NCI-H748 treated with DMSO at 0.1 percent for 48 hours (cell line): Measurements from ENCODE around the gene SLC15A3.

Experiments used
- DNase-seq: peaks from one replicate; lab custom pipeline; 2025; lab: John Stamatoyannopoulos, UW

SLC15A3 gene

DNA sequence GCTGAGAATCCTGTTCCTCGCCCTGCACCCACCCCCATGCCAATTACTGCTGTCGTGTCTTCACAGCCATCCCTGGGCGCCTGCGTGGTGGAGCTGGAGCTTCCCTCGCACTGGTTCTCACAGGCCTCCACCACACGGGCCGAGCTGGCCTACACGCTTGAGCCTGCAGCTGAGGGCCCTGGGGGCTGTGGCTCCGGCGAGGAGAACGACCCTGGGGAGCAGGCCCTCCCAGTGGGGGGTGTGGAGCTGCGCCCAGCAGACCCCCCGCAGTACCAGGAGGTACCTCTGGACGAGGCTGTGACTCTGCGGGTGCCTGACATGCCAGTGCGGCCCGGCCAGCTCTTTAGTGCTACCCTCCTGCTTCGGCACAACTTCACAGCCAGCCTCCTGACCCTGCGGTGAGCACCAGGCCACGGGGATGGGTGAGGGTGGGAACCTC is 23.4 kb downstream of the SLC15A3 start:
- DNase-seq: no peak

DNA sequence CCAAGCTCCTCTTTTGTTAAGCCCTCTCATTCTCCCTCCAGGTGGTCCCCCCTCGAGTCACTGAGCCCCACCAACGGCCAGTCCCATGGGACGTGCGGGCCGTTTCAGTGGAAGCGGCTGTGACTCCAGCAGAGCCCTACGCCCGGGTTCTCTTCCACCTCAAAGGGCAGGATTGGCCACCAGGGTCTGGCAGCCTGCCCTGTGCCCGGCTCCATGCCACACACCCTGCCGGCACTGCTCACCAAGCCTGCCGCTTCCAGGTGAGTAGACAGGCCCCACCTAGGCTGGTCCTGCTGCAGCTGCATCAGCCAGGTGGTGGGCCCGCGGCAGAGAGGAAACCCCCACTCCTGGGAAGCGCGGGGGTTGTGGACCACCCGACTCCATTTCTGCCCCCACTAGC is 24.4 kb downstream of the SLC15A3 start:
- DNase-seq: no peak

DNA sequence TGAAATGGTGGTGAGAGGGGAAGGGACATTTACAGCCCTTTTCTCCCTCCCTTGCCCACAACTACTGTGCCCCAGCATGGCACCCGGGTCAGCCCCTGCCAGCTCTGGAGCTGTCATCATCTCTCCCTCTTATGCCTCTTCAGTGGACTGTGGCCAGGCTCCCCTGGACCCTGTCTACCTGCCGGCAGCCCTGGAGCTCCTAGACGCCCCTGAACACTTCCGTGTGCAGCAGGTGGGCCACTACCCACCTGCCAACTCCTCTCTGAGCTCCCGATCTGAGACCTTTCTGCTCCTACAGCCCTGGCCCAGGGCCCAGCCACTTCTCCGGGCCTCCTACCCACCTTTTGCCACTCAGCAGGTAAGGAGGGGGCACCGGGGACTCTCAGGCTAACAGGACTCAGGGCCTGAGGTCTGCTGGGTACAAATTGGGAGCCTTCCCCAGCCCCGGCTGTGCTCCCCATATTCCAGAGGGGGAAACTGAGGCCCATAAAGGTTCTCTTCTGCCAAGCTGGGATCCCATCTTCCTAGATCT is 24.8 kb downstream of the SLC15A3 start:
- no peak for DNase-seq

DNA sequence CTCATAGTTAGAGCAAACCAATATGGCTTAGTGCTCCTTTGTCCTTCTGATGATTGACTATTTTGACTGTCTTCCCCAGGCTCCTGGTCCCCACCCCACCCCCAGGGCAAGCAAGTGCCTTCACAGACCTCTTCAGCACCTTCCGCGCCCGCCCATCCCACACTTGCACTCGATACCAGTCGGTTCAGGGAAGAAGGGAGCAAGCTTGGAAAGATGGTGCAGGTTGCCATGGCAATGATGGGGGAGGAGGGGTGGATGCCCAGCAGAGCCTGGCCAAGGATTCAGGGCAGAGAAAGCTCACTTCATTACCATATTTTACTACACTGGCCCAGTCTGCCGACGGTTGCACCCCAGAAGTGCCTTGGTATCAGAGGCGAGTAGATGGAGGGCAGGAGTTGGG is 25.5 kb downstream of the SLC15A3 start:
- no peak for DNase-seq

DNA sequence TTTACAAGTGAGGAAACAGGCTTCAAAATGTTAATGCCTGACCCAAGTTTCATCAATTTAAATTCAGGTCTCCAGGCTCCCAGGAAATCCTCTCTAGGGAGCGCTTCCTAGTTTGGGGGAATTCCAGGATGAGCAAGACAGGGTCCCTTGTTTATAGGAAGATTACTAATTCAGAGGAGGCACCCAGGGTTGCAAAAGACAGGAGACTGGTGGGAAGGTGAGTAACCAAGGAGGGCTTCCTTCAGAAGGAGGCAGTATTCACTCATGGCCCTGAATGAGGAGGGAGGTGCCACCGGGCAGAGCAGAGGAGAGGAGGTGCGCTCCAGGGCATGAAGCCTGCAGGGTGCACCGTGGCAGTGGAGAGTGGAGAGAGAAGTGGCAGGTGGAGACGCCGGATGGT is 26.1 kb downstream of the SLC15A3 start:
- no peak for DNase-seq

DNA sequence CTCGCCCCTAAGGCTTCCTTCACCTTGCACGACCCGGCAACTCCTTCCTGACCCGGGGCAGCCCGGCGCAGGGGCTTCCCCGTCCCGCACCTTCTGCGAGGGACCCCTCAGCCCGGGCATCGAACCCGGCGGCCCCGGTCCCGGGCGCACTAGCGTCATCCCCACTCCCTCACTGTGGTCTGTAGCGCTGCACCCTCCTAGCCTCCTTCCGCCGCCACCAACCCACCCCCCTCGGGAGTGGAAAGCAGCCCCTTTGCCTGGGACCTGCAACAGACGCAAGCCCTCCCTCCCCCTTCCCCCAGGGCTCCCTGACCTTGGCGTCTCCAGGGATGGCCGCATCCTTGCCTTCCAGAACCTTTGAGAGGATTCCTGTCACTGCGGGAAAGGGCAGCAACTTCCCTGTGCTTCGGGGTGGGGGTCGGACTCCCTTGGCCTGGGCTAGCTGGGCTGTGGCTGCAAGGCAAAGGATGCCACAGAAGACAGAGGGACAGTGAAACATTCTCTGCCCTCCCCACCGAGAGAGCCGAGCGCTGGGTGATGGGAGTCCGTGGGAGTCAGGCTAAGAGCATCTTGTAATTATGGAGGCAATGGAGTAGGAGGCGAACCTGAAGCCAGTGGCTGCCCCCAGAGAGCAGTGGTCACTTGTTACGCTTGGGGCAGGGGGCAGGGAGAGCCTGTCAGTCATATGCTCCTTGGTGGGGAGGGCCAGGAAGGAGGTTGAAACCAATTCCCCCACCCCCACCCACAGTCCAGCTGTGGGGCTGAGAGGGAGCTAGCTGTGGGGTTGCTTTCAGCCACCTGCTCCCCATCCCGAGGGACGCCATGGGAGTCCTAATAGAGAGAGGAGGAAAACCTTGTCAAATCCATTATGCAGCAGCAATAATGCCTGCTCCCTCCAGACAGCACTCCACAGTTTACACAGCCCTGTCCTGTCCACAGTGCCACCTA is 26.8 kb downstream of the SLC15A3 start:
- DNase-seq: no peak

DNA sequence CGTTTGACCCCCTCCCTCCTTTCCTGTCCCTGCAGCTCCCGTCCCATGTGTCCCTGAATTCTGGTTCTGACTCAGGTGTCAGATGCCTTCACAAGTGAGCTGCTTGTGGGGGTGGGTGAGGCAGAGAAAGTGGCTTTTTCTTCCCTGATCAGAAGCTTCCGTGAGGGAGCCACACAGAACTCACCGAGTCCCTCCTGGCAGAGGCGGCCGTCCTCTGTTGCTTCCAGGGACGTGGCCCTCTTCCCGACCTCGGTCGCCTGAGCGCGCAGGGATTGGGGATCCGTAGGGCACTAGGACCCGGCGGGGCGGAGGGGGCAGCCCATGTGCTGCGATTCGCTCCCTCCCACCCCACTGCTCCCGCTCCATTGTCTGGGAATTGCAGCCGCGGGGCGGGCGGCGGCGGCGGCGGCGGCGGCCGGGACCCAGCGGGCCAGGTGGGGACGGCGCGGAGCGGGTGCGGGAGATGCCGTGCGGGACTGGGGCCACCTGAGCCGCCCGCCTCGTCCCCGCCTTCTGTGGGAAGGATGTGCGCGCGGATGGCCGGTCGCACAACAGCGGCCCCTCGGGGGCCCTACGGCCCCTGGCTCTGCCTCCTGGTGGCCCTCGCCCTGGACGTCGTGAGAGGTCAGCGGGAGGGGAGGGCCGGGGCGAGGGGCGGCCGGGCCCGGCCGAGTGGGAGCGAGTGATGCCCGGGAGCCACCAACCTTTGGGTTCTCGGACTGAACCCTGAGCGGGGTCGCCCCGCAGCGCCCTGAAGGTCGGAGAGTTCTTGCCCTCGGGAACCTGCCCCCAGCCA is 27.7 kb downstream of the SLC15A3 start, which contains the start of gene TMEM132A:
TSS of gene TMEM132A (plus strand) at position 351 of the 796 bp plus-strand sequence. CDS start at position 525, 174 bp downstream.
- DNase-seq: peak; percentile 60

DNA sequence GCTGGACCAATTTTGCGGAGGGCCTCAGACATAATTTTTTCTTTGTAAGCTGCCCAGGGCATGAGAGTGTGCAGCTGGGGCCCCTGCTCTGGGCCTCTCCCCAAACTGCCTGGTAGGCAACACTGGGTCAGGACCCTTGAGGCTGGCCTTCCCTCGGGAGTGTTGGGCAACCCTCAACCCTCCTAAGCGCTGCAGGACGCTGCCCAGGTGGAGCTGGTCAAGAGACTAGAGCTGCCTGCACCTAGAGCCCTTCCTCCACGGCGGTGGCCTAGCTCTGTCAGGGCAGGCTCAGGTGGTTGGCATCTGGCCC is 28.2 kb downstream of the SLC15A3 start:
- no peak for DNase-seq

DNA sequence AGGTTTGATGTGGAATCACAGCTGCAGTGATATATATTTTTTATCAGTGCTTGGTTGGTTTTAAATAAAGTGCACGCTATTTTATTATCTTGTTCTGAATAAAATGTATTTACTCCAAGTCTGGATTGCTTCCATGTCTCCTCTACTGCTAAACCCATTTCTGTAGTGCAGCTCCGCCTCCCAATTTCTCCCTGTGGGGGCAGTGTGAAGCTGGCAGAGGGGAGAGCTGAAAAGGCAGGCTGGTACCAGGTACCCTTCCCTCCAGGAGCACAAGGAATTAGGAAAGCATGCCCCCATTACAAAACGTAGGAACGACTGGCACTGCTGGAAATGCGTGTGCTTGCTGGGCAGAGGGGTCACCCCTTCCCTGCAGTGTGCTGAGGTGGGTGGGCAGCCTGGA is 28.6 kb downstream of the SLC15A3 start:
- DNase-seq: no peak

DNA sequence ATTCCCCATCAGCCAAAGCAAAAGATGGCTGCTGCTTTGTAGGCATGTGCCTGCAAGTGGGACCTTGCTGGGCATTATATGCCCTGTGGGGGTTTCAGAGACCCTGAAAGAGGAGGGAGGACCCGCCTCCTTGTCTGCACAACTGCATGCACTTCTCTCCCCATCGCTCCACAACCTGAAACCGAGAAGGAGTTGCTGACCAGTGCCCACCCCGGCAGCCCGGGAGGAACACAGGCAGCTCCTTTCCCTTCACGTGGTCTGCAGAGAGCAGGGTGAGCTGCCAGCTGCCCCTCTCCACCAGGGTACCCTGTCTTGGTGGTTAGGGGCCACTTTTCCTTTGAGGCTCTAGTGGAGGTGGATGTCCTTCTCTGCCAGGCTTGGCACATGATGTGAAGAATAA is 29.1 kb downstream of the SLC15A3 start:
- no peak for DNase-seq

DNA sequence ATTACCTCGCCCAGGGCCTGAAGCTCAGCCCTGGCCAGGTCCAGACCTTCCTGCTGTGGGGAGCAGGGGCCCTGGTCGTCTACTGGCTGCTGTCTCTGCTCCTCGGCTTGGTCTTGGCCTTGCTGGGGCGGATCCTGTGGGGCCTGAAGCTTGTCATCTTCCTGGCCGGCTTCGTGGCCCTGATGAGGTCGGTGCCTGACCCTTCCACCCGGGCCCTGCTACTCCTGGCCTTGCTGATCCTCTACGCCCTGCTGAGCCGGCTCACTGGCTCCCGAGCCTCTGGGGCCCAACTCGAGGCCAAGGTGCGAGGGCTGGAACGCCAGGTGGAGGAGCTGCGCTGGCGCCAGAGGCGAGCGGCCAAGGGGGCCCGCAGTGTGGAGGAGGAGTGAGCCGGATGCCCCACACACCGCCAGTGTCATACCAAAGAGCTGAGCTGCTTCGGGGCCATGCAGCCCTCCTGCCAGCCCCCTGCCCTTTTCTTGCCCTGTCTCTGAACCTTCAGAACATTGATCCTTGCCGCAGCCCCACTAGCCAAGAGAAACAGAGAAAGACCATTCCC is 30.1 kb downstream of the SLC15A3 start:
- no peak for DNase-seq

DNA sequence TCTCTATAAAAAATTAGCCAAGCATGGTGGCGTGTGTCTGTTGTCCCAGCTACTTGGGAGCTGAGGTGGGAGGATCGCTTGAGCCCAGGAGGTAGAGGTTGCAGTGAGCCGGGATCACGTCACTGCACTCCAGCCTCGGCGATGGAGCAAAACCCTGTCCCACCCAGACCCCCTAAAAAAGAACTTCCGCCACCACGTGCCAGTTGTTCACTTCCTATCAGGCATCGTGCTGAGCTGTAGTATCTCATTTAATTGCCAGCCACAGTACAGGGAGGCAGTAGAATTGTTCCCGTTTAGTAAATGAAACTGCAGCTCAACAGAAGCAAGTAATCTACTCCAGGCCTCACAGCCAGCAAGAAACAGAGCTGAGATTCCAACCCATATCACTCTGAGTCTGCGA is 30.7 kb downstream of the SLC15A3 start:
- DNase-seq: no peak

DNA sequence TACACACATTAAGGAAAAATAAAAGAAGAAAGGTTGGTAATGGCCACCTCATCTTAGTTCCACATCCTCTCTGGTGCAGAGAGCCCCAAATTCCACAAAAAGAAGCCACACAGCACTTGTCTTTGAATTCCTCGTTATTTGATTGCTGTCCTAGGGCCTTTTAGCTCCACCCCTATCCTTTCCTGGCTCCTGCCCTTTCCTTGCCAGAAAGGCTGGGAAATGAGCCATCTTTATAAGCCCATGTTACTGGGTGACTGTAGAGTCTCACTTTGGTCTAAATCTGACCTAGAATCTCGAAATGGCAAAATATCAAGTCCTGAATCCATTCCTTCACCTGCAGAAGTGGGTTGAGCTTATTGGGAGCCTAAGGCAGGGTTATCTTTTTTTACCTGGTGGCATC is 32.0 kb downstream of the SLC15A3 start:
- DNase-seq: no peak

DNA sequence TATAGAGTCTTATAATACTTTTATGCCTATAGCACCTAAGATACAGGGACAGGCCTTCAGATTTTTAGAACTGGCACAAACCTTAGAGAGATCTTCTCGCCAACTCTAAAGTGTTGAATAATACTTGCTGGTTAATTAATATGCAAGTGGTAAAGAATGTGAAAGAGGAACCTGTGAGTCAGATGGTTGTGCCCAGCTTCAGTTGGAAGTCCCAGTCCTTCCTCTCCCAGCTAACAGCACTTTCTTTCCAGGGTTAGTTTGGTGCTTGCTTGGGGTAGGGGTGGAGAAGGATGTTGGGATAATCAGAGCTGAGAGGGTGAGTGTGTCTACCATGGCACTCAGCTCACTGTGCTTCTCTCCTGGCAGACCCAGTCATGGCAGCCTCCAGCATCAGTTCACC is 32.7 kb downstream of the SLC15A3 start:
- DNase-seq: no peak

DNA sequence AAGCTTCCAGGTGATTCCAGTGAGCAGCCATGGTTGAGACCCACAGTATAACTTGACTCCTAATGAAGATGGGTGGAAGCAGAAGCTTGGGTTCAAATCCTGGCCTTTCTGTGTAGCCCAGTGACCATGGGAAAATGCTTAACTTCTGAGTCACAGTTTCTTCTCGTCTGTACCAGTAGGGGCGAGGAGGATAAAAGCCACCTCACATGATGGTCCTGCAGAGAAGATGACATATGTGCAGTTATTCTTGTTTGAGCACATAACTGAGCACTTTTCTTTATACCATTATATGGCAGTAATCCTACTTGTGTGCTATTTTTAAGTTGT is 33.1 kb downstream of the SLC15A3 start:
- DNase-seq: no peak

DNA sequence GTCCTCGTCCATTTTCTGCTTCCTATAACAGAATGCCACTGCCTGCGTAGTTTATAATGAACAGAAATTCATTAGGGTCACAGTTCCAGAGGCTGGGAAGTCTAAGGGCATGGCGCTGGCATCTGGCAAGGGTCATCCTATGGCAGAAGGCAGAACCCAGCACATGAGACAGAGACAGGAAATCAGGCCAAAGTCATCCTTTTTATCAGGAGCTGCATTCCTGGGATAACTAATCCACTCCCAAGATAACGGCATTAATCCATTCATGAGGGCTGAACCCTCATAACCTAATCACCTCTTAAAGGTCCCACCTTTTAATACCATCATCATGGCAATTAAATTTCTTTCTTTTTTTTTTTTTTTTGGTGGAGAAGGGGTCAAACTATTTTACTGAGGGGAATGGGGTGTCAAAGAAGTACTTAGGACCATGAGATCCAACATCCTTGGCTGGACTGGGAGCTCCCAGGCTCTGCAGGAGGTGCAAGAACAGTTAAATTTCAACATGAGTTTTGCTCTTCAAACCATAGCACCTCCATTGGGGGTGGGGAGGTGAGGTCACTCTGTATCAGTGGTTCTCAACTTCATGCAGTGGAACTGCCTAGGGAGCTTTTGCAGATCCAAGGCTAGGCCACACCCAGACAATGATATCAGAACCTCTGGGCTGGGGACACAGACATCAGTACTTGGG is 33.6 kb downstream of the SLC15A3 start:
- DNase-seq: no peak

DNA sequence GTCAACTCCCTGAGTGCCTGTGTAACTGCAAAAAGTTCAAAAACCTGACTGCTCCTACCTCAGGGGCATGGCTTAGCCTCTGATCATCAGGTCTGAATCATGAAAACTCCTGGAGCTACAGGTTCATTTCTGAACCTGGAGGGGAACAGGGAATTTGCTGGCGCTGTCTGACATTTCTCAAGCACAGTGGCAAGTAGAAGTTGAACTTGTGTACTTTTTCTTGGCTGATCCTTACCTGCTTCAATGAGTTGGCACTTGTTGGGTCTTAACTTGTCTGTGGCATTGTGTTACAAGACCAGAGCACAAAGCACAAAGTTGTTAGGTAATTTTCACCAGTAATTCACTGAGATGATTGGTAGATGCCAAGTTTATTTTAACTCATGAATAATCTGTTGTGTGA is 34.7 kb downstream of the SLC15A3 start:
- no peak for DNase-seq

DNA sequence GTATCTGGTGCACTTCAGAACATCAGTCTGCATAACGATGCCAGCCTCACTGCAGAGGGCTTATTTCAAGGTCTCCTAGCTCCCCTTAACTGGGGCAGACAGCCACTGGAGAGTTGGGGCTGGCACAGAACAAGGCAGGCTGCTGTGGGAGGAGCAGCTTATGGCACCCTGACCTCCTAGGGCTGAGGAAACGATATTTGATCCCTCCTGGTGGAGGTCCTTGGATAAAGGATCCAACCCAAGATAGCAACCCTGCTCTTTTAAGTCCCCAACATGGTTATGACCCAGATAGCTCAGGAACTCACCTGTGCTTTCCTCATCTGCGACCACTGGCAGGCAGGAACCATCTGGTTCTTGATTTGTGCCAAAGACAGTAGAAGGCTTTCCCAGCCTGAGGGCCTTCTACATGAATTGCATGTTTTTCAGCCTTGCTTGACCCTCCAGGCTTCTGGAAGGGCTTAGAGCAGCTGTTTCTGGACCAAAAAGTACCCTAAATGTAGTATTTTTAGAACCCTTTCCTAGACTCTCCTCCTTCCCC is 35.2 kb downstream of the SLC15A3 start:
- no peak for DNase-seq

DNA sequence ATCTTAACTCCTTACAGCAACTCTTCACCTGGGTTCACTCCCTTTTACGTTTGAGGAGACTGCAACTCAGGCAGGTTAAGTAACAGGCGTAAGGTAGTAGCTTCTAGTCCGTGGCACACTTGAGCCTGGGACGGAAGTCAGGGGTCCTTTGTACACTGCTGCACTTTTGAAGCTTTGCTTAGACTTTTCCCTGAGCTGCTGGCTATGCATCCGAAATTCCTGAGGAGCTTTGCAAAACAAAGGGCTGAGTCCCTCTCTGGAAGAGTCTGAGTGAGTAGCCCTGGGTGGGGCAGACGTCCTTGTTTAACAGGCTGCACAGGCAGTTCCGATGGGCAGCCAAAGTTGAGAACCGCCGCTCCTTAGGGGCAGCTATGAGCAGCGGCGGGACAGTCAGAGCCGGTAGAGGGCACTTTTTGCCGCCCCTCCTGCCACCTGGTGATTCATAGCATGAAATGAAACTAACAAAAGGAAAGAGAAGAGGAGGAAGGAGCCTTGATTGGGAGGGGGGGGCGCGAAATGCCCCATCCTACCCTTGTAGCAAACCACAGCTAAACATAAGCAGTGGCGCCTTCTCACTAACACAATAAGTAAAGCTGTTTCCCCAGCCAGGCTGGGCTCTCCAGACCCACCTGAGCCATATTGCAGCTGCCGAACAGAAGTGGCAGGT is 36.6 kb downstream of the SLC15A3 start:
- no peak for DNase-seq

DNA sequence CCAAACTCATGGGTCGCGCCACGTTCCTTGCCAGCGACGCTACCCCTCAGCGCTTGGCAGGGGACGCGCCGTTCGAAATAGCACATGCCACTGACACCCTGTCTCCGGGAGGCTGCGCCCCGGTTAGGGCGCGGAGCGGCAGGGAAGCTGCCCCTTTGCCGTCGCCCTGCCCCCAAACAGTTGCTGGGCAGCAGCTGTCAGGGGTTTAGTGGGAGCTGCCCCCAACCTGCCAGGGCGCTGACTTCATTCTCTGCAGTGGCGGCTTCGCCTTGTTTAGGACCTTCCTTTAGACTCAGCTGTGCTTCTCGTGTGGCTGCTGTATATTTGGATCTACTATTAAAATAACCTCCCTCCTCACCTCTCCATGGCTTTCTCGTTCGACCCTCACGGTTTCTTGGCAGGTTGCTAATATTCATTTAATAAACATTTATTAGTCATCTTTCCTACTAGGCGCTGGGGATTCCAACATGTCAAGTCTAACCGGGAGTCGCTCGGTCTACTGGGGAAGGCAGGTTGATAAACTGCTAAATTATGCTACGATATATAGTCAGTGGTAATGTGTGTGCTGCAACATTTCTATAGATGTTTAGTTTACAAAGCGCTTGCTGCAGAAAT is 37.2 kb downstream of the SLC15A3 start:
- DNase-seq: no peak
